ENCODE data around the gene HLA-C. TPM values are rescaled to one million over a fixed set of nuclear protein-coding genes. Genes with fewer than 3 reads are reported as not detected.

The HLA-C gene
- total and polyA plus RNA-seq, 8 donors, result 92.7 to 500 (median 215) TPM

GRCh38 chr6:31299511-31299910, 27.6 kb upstream of the HLA-C start:
- no peak overlapping the region for H3K27ac ChIP-seq
- H3K36me3 ChIP-seq, result no peaks in the 10 kb centered on the region
- intact Hi-C loops (cut with DNase I; ENCODE audit: low total_unique reads), result no loop called here
- DNase-seq, result no peak
- TF ChIP-seq POLR2A (IDR thresholded peaks at IDR 0.05) (no peak), CTCF (IDR thresholded peaks at IDR 0.05) (no peak), POLR2AphosphoS5 (IDR thresholded peaks at IDR 0.05) (no peak), EP300 (IDR thresholded peaks at IDR 0.05) (no peak)
- WGBS, 5 donors, result 4 to 14% (median 7%) methylated on average over 2 of the region's 2 CpGs
- H3K4me3 ChIP-seq, result no peak overlapping the region
- H3K27me3 ChIP-seq, result peaks cover 0 to 28% (median 3%) of the 10 kb centered on the region in 3 donors
- no peaks in the 10 kb centered on the region for H3K9me3 ChIP-seq
- no peaks in the 10 kb centered on the region for H3K4me1 ChIP-seq

GRCh38 chr6:31294056-31294455, 22.2 kb upstream of the HLA-C start:
- TF ChIP-seq CTCF (IDR thresholded peaks at IDR 0.05), result no peak
- H3K27ac ChIP-seq, result no peak overlapping the region
- H3K9me3 ChIP-seq, result no peaks in the 10 kb centered on the region
- H3K4me3 ChIP-seq, result no peak overlapping the region
- no peak for DNase-seq
- H3K36me3 ChIP-seq, result no peaks in the 10 kb centered on the region
- WGBS, 5 donors, result 50 to 63% (median 58%) methylated on average over 3 of the region's 3 CpGs
- intact Hi-C loops (cut with DNase I; ENCODE audit: low total_unique reads), result no loop called here
- H3K27me3 ChIP-seq, result peaks cover 0 to 27% (median 3%) of the 10 kb centered on the region in 3 donors
- H3K4me1 ChIP-seq, result no peaks in the 10 kb centered on the region

- 10 to 29% (median 23%) methylated on average over 5 of the region's 5 CpGs for WGBS, 5 donors
- Histone ChIP-seq H3K36me3 (no peaks in the 10 kb centered on the region), H3K27ac (no peak overlapping the region), H3K4me1 (no peaks in the 10 kb centered on the region), H3K4me3 (no peak overlapping the region), H3K9me3 (no peaks in the 10 kb centered on the region), H3K27me3 (peaks cover 0 to 23% (median 0%) of the 10 kb centered on the region in 3 donors)
- intact Hi-C loops (cut with DNase I; ENCODE audit: low total_unique reads), result no loop called here
- TF ChIP-seq CTCF (IDR thresholded peaks at IDR 0.05), result no peak
- no peak for TF ChIP-seq POLR2AphosphoS5 (IDR thresholded peaks at IDR 0.05)
- no peak for TF ChIP-seq POLR2A (IDR thresholded peaks at IDR 0.05)
- TF ChIP-seq EP300 (IDR thresholded peaks at IDR 0.05), result no peak
- DNase-seq, result peak in 1 of 2 donors; percentile 54
Measured at GRCh38 chr6:31293343-31293742, 21.5 kb upstream of the HLA-C start.

- Histone ChIP-seq H3K27me3 (peaks cover 0 to 8% (median 0%) of the 10 kb centered on the region in 3 donors), H3K27ac (no peak overlapping the region), H3K9me3 (no peaks in the 10 kb centered on the region), H3K36me3 (no peaks in the 10 kb centered on the region), H3K4me1 (no peaks in the 10 kb centered on the region), H3K4me3 (no peak overlapping the region)
- TF ChIP-seq POLR2A (IDR thresholded peaks at IDR 0.05) (no peak), CTCF (IDR thresholded peaks at IDR 0.05) (no peak), EP300 (IDR thresholded peaks at IDR 0.05) (no peak), POLR2AphosphoS5 (IDR thresholded peaks at IDR 0.05) (no peak)
- DNase-seq, result no peak
- intact Hi-C loops (cut with DNase I; ENCODE audit: low total_unique reads), result no loop called here
Measured at GRCh38 chr6:31289788-31290187, 17.9 kb upstream of the HLA-C start.
